ENCODE measurements around the gene AUTS2. TPM values are rescaled to one million over a fixed set of nuclear protein-coding genes. Genes with fewer than 3 reads are reported as not detected.

The AUTS2 gene
- total and polyA plus RNA-seq, 2 of the 8 experiments (the other 6 are each of a cell fraction or from before 2014, with no cell fraction given): 25.9 to 101 TPM

- no peak overlapping the region for H3K4me3 ChIP-seq (ENCODE audit: extremely low read depth in 1 of 4, insufficient read depth in 2 of 4, low read depth in 3 of 4, low read length in 4 of 4)
- H2BK120ac ChIP-seq (replicated peaks; ENCODE audit: low read depth, low read length): no peak overlapping the region
- H3K27ac ChIP-seq (ENCODE audit: low read depth, low read length): no peak overlapping the region
- no peak overlapping the region for H2AK5ac ChIP-seq (ENCODE audit: low read depth, low read length)
- H3K4ac ChIP-seq (replicated peaks; ENCODE audit: insufficient read length, low read depth, low read length): no peak overlapping the region
- no peak overlapping the region for H3K18ac ChIP-seq (ENCODE audit: extremely low read depth, low read length)
- no peaks in the 10 kb centered on the region for H3K9me3 ChIP-seq (ENCODE audit: insufficient read depth in 2 of 2, low read depth in 1 of 2, low read length in 1 of 2)
- no peaks in the 10 kb centered on the region for H4K20me1 ChIP-seq (replicated peaks in 1 of 2; ENCODE audit: control insufficient read depth in 1 of 2, insufficient read depth in 2 of 2, low read length in 2 of 2)
- H3K79me1 ChIP-seq (ENCODE audit: low read depth, low read length): no peaks in the 10 kb centered on the region
- ChIA-PET POLR2A (ENCODE audit: partially characterized antibody) (no interaction called here), CTCF (ENCODE audit: partially characterized antibody) (interaction anchor here (0.6 to 1.0 kb wide), 3 partner anchors 11 to 54 kb away, joined by 3 to 5 read pairs (median 3); no protein-coding TSS in a partner anchor)
- H2AFZ ChIP-seq (ENCODE audit: low read length): no peak overlapping the region
- H3K36me3 ChIP-seq (ENCODE audit: control insufficient read depth in 2 of 4, insufficient read depth in 4 of 4, low read length in 3 of 4): no peaks in the 10 kb centered on the region
- 63% methylated on average over 6 of the region's 6 CpGs; no CpG with 5 or more reads in 1 of the 2 experiments for WGBS, 2 experiments (ENCODE audit: extremely low coverage in 1 of 2, insufficient coverage in 1 of 2, insufficient read length in 1 of 2, insufficient replicate concordance in 2 of 2, low coverage in 1 of 2, low lambda C conversion rate in 2 of 2, missing lambda C conversion rate in 1 of 2)
- no peak overlapping the region for H4K5ac ChIP-seq (ENCODE audit: insufficient read length, low read depth, low read length)
- no peak overlapping the region for H3K56ac ChIP-seq (replicated peaks; ENCODE audit: insufficient read length, low read depth, low read length)
- no peak overlapping the region for H2BK15ac ChIP-seq (ENCODE audit: low read length)
- H2BK20ac ChIP-seq (ENCODE audit: low read length): no peak overlapping the region
- no peak overlapping the region for H4K8ac ChIP-seq (ENCODE audit: extremely low read depth, insufficient read depth, low read length)
- H3K27me3 ChIP-seq (replicated peaks in 1 of 4; ENCODE audit: control insufficient read depth in 3 of 4, extremely low read depth in 1 of 4, insufficient read depth in 3 of 4, low read length in 3 of 4): no peaks in the 10 kb centered on the region
- no peak overlapping the region for H2BK5ac ChIP-seq (ENCODE audit: low read depth, low read length)
- no peak overlapping the region for H4K91ac ChIP-seq (replicated peaks; ENCODE audit: insufficient read length, low read length)
- peaks cover 0 to 13% (median 7%) of the 10 kb centered on the region in 4 experiments; a peak in 5 of 7 replicates for H3K4me1 ChIP-seq (replicated peaks in 1 of 4; ENCODE audit: control insufficient read depth in 3 of 4, insufficient read depth in 4 of 4, low read length in 3 of 4)
- H3K23ac ChIP-seq (ENCODE audit: insufficient read length): no peak overlapping the region
- no peak for FAIRE-seq
- TF ChIP-seq TAF1 (IDR thresholded peaks at IDR 0.05; ENCODE audit: low read depth, low read length) (no peak), CEBPB (IDR thresholded peaks at IDR 0.05; ENCODE audit: low read depth, low read length) (peak; percentile 88)
- H3K9ac ChIP-seq (replicated peaks in 1 of 4; ENCODE audit: extremely low read depth in 1 of 4, low read depth in 3 of 4, low read length in 3 of 4): no peak overlapping the region
- H2BK12ac ChIP-seq (ENCODE audit: low read depth, low read length): no peak overlapping the region
- no peak for DNase-seq (ENCODE audit: low read depth in 1 of 2, low spot score in 2 of 2)
- peak overlapping the region in 1 of 2 experiments; percentile 10; a peak in 1 of 4 replicates for H3K4me2 ChIP-seq (ENCODE audit: insufficient read depth in 1 of 2, low read depth in 2 of 2, low read length in 2 of 2)
- H3K79me2 ChIP-seq (ENCODE audit: control insufficient read depth in 1 of 2, insufficient read depth in 2 of 2, low read length in 2 of 2): no peaks in the 10 kb centered on the region
- H3K14ac ChIP-seq (ENCODE audit: insufficient read length): no peak overlapping the region
- no peaks in the 10 kb centered on the region for H3K23me2 ChIP-seq (ENCODE audit: low read depth, low read length)
These were observed 585.0 kb downstream of the AUTS2 start for GRCh38 chr7:70183278-70183677.
